H9 (cell line): ENCODE data around the gene VAMP8. TPM values are rescaled to one million over a fixed set of nuclear protein-coding genes. Genes with fewer than 3 reads are reported as not detected.

ENCODE experiments used
- DNase-seq: peaks from one replicate; pipeline ENCODE4 v3.0.0-alpha.2; 2017
- H2AFZ ChIP-seq: one replicate; pipeline ENCODE4 v1.6.1; 2013; ENCODE audit warnings: mild to moderate bottlenecking, low read length, control low read depth, moderate library complexity
- H2AK5ac ChIP-seq: 2 replicates; pipeline ENCODE4 v1.6.1; 2013; ENCODE audit warnings: low read length, control low read depth, mixed read lengths; ENCODE audit not compliant: insufficient read length
- H2BK120ac ChIP-seq: one replicate; pipeline ENCODE4 v1.6.1; 2013; ENCODE audit warnings: low read depth, mild to moderate bottlenecking, low read length, control low read depth, inconsistent platforms; ENCODE audit not compliant: poor library complexity, severe bottlenecking
- H2BK12ac ChIP-seq: 2 replicates; pipeline ENCODE4 v1.6.1; 2013; ENCODE audit warnings: low read length, control low read depth, mixed read lengths, low read depth; ENCODE audit not compliant: insufficient read length
- H2BK15ac ChIP-seq: 2 replicates; pipeline ENCODE4 v1.6.1; 2013; ENCODE audit warnings: low read depth, low read length, control low read depth
- H2BK20ac ChIP-seq: one replicate; pipeline ENCODE4 v1.6.1; 2013; ENCODE audit warnings: low read depth, mild to moderate bottlenecking, low read length, control low read depth, inconsistent platforms; ENCODE audit not compliant: poor library complexity, severe bottlenecking
- H2BK5ac ChIP-seq: 2 replicates; pipeline ENCODE4 v1.6.1; 2013; ENCODE audit warnings: low read length, control low read depth, mixed read lengths; ENCODE audit not compliant: insufficient read length
- H3K14ac ChIP-seq: 2 replicates; pipeline ENCODE4 v1.6.1; 2013; ENCODE audit warnings: low read length, control low read depth; ENCODE audit not compliant: insufficient read depth
- H3K18ac ChIP-seq: 2 replicates; pipeline ENCODE4 v1.6.1; 2013; ENCODE audit warnings: low read depth, mild to moderate bottlenecking, mixed read lengths, low read length, control low read depth; ENCODE audit not compliant: insufficient read length
- H3K23ac ChIP-seq: 2 replicates; pipeline ENCODE4 v1.6.1; 2013; ENCODE audit warnings: low read length, control low read depth, mixed read lengths, low read depth; ENCODE audit not compliant: insufficient read length
- H3K23me2 ChIP-seq: 2 replicates; pipeline ENCODE4 v1.6.1; 2013; ENCODE audit warnings: low read depth, mild to moderate bottlenecking, mixed read lengths, low read length, control low read depth; ENCODE audit not compliant: insufficient read length, poor library complexity, severe bottlenecking
- H3K27ac ChIP-seq: 2 replicates; pipeline ENCODE4 v1.5.1; 2013; ENCODE audit warnings: low read length, control low read depth, mixed read lengths, low read depth; ENCODE audit not compliant: insufficient read length
- H3K27me3 ChIP-seq: 2 replicates; pipeline ENCODE4 v1.6.1; 2013; ENCODE audit warnings: low read length, control low read depth, inconsistent platforms; ENCODE audit not compliant: insufficient read depth
- H3K4ac ChIP-seq: 2 replicates; pipeline ENCODE4 v1.6.1; 2013; ENCODE audit warnings: low read depth, mild to moderate bottlenecking, control low read depth, inconsistent platforms, low read length, moderate library complexity
- H3K4me1 ChIP-seq: 2 replicates; pipeline ENCODE4 v1.6.1; 2013; ENCODE audit warnings: low read length, control low read depth, inconsistent platforms; ENCODE audit not compliant: insufficient read depth
- H3K4me2 ChIP-seq: 2 replicates; pipeline ENCODE4 v1.6.1; 2013; ENCODE audit warnings: low read length, control low read depth, mixed read lengths; ENCODE audit not compliant: insufficient read length, insufficient read depth
- H3K56ac ChIP-seq: 2 replicates; pipeline ENCODE4 v1.6.1; 2013; ENCODE audit warnings: low read depth, mild to moderate bottlenecking, mixed read lengths, low read length, control low read depth; ENCODE audit not compliant: insufficient read length
- H3K79me1 ChIP-seq: 2 replicates; pipeline ENCODE4 v1.6.1; 2013; ENCODE audit warnings: low read depth, mild to moderate bottlenecking, moderate library complexity, low read length, control low read depth, inconsistent platforms; ENCODE audit not compliant: insufficient read depth, poor library complexity, severe bottlenecking
- H3K79me2 ChIP-seq: 2 replicates; pipeline ENCODE4 v1.6.1; 2013; ENCODE audit warnings: low read length, control low read depth, inconsistent platforms; ENCODE audit not compliant: insufficient read depth
- H3K9ac ChIP-seq: 2 replicates; pipeline ENCODE4 v1.6.1; 2013; ENCODE audit warnings: low read length, control low read depth, mixed read lengths; ENCODE audit not compliant: insufficient read length; ENCODE audit errors: extremely low read depth
- H3K9me3 ChIP-seq: one replicate; pipeline ENCODE4 v1.6.1; 2013; ENCODE audit warnings: low read depth, low read length, inconsistent platforms; ENCODE audit not compliant: control insufficient read depth
- H3T11ph ChIP-seq: one replicate; pipeline ENCODE4 v1.6.1; 2013; ENCODE audit warnings: mild to moderate bottlenecking, low read length, control low read depth, inconsistent platforms
- H4K20me1 ChIP-seq: one replicate; pipeline ENCODE4 v1.6.1; 2013; ENCODE audit not compliant: control insufficient read depth, insufficient read length, insufficient read depth
- H4K5ac ChIP-seq: 2 replicates; pipeline ENCODE4 v1.6.1; 2013; ENCODE audit warnings: low read depth, mild to moderate bottlenecking, mixed read lengths, low read length, control low read depth; ENCODE audit not compliant: insufficient read length
- H4K8ac ChIP-seq: replicated peaks from 2 replicates; pipeline ENCODE4 v1.6.1; 2013; ENCODE audit warnings: low read length, control low read depth, mixed read lengths, low read depth; ENCODE audit not compliant: insufficient read length
- H4K91ac ChIP-seq: 2 replicates; pipeline ENCODE4 v1.6.1; 2013; ENCODE audit warnings: low read depth, mild to moderate bottlenecking, moderate library complexity, mixed read lengths, low read length, control low read depth; ENCODE audit not compliant: insufficient read length
- H3K27ac Mint-ChIP-seq, 3 experiments: 2 replicates in 2 of 3; 3 replicates in 1 of 3; pipeline ENCODE4 v1.8.0; 2020 to 2021; ENCODE audit warnings: mixed read lengths in 3 of 3, mild to moderate bottlenecking in 1 of 3, moderate library complexity in 1 of 3
- H3K27me3 Mint-ChIP-seq: 2 replicates; pipeline ENCODE4 v1.8.0; 2021; ENCODE audit warnings: low read depth, mild to moderate bottlenecking, moderate library complexity, mixed read lengths
- H3K36me3 Mint-ChIP-seq, 3 experiments: 2 replicates in 2 of 3; 3 replicates in 1 of 3; pipeline ENCODE4 v1.8.0; 2020 to 2021; ENCODE audit warnings: low read depth in 3 of 3, mixed read lengths in 3 of 3; ENCODE audit not compliant: insufficient read depth in 1 of 3
- H3K4me1 Mint-ChIP-seq, 2 experiments: 2 replicates each; pipeline ENCODE4 v1.8.0; 2020; ENCODE audit warnings: mixed read lengths in 2 of 2
- H3K4me3 Mint-ChIP-seq, 2 experiments: 2 replicates in 1 of 2; 3 replicates in 1 of 2; pipeline ENCODE4 v1.8.0; 2020 to 2021; ENCODE audit warnings: mild to moderate bottlenecking in 2 of 2, mixed read lengths in 2 of 2, moderate library complexity in 1 of 2
- H3K9me3 Mint-ChIP-seq, 2 experiments: 2 replicates in 1 of 2; 3 replicates in 1 of 2; pipeline ENCODE4 v1.8.0; 2020; ENCODE audit warnings: mild to moderate bottlenecking in 2 of 2, mixed read lengths in 2 of 2, moderate library complexity in 1 of 2
- WGBS: extraction: QIAGEN DNeasy Blood & Tissue Kit; methylation state at CpG from one replicate; pipeline ENCODE4 v1.1.7; 2013; ENCODE audit warnings: missing lambda C conversion rate, low lambda C conversion rate, mixed read lengths; ENCODE audit not compliant: insufficient read length; ENCODE audit errors: extremely low coverage; 5-methylcytosine and 5-hydroxymethylcytosine counted together
- total RNA-seq: library from RNA; stranded (reverse); gene quantifications from 2 replicates; pipeline ENCODE4 v1.2.1, GENCODE V29; 2021
- TF ChIP-seq, protein P1 (sequence below): fragments of 200-600 bp; sonication (generic); conservative IDR thresholded peaks from 3 replicates; pipeline ENCODE4 v1.8.0; 2021; ENCODE audit warnings: antibody characterized with exemption, mild to moderate bottlenecking

VAMP8 gene
- total RNA-seq, 1 experiment from 2014 or later, result 33.4 TPM

DNA sequence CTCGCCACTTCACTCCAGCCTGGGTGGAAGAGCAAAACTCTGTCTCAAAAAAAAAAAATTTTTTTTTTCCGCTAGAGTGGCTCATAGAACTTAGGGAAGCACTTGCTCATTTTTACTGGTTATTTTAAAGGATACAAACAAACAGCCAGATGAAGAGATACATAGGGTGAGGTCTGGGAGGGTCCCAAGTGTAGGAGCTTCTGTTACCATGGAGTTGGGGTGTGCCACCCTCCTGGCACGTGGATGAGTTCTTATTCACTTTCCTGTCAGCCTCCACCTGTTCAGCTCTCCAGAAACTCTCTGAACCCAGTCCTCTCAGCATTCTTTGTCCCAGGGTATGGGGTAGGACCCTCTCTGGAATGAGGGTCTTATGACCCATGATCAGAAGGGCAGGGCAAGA is 43.3 kb upstream of the VAMP8 start:
- no peak overlapping the region for H3K4me3 Mint-ChIP-seq
- TF ChIP-seq, protein P1, sequence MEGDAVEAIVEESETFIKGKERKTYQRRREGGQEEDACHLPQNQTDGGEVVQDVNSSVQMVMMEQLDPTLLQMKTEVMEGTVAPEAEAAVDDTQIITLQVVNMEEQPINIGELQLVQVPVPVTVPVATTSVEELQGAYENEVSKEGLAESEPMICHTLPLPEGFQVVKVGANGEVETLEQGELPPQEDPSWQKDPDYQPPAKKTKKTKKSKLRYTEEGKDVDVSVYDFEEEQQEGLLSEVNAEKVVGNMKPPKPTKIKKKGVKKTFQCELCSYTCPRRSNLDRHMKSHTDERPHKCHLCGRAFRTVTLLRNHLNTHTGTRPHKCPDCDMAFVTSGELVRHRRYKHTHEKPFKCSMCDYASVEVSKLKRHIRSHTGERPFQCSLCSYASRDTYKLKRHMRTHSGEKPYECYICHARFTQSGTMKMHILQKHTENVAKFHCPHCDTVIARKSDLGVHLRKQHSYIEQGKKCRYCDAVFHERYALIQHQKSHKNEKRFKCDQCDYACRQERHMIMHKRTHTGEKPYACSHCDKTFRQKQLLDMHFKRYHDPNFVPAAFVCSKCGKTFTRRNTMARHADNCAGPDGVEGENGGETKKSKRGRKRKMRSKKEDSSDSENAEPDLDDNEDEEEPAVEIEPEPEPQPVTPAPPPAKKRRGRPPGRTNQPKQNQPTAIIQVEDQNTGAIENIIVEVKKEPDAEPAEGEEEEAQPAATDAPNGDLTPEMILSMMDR, result no peak
- H3K56ac ChIP-seq, result no peak overlapping the region
- no peaks in the 10 kb centered on the region for H3K27me3 ChIP-seq
- no peak overlapping the region for H3K27ac ChIP-seq
- H2BK12ac ChIP-seq, result no peak overlapping the region
- H3K14ac ChIP-seq, result no peak overlapping the region
- no peak overlapping the region for H2AFZ ChIP-seq
- peaks cover 15 to 20% of the 10 kb centered on the region in 2 experiments for H3K4me1 Mint-ChIP-seq
- H3K36me3 Mint-ChIP-seq, result peaks cover 1 to 6% (median 3%) of the 10 kb centered on the region in 3 experiments; a peak in 5 of 7 replicates
- H4K8ac ChIP-seq, result no peak overlapping the region
- no peak overlapping the region for H3K23ac ChIP-seq
- H3K79me2 ChIP-seq, result peaks cover under 1% of the 10 kb centered on the region; the same call in 1 of the 2 replicates
- H3K4ac ChIP-seq, result no peak overlapping the region
- peaks cover 9% of the 10 kb centered on the region for H3K23me2 ChIP-seq
- DNase-seq, result no peak
- no peaks in the 10 kb centered on the region for H4K20me1 ChIP-seq
- no peak overlapping the region for H3K18ac ChIP-seq
- WGBS, result no CpG with 5 or more reads among the region's 3 CpGs
- no peak overlapping the region for H2BK120ac ChIP-seq
- peaks cover 2% of the 10 kb centered on the region; the same call in 1 of the 2 replicates for H3K27me3 Mint-ChIP-seq
- H2BK5ac ChIP-seq, result no peak overlapping the region
- H4K91ac ChIP-seq, result no peak overlapping the region
- H3T11ph ChIP-seq, result no peak overlapping the region
- 0 out of 2 replicates have a peak, but pooled peaks cover 2% of the 10 kb centered on the region for H3K4me1 ChIP-seq
- H3K9ac ChIP-seq, result no peak overlapping the region
- no peaks in the 10 kb centered on the region for H3K9me3 ChIP-seq
- H3K9me3 Mint-ChIP-seq, result peaks cover 0 to 1% of the 10 kb centered on the region in 2 experiments; a peak in 1 of 5 replicates
- H3K4me2 ChIP-seq, result no peak overlapping the region
- H3K27ac Mint-ChIP-seq, result no peak overlapping the region; a peak in 1 of 7 replicates
- H2AK5ac ChIP-seq, result no peak overlapping the region
- H2BK15ac ChIP-seq, result no peak overlapping the region
- H3K79me1 ChIP-seq, result no peaks in the 10 kb centered on the region
- H2BK20ac ChIP-seq, result no peak overlapping the region
- no peak overlapping the region for H4K5ac ChIP-seq
